Measurements from ENCODE around the gene DDX31. TPM values are rescaled to one million over a fixed set of nuclear protein-coding genes. Genes with fewer than 3 reads are reported as not detected.

The DDX31 gene
- polyA plus RNA-seq, 4 donors = 15.5 to 19.2 (median 16.8) TPM

GRCh38 chr9:132638240-132638639, 31.5 kb downstream of the DDX31 start:
- DNase-seq (ENCODE audit: low read depth in 4 of 4, low spot score in 3 of 4) = no peak

DNA sequence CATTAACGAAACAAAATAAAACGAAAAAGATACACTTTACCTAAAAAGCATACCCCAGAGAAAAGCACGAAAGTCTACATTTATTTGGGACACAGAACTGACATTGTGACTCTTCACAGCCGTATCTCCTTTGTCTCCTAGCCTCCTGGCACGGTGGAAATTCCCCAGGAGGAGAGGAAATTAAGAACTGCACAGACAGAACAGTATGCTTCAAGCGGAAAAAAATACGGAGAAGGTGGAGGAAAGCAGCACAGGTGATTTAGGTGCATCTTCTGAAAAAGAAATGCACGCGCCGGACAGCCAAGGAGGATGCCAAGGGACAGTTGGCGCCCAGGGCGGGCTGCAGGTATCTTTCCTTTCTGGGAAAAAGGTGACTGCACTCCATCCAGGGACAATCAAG, 32.0 kb downstream of the DDX31 start:
- no peak for DNase-seq (ENCODE audit: low read depth in 4 of 4, low spot score in 3 of 4)

GRCh38 chr9:132637351-132637750, 32.4 kb downstream of the DDX31 start:
- no peak for DNase-seq (ENCODE audit: low read depth in 4 of 4, low spot score in 3 of 4)

- DNase-seq (ENCODE audit: low read depth in 4 of 4, low spot score in 3 of 4) = no peak
These were observed 35.5 kb downstream of the DDX31 start for GRCh38 chr9:132634327-132634726.

DNA sequence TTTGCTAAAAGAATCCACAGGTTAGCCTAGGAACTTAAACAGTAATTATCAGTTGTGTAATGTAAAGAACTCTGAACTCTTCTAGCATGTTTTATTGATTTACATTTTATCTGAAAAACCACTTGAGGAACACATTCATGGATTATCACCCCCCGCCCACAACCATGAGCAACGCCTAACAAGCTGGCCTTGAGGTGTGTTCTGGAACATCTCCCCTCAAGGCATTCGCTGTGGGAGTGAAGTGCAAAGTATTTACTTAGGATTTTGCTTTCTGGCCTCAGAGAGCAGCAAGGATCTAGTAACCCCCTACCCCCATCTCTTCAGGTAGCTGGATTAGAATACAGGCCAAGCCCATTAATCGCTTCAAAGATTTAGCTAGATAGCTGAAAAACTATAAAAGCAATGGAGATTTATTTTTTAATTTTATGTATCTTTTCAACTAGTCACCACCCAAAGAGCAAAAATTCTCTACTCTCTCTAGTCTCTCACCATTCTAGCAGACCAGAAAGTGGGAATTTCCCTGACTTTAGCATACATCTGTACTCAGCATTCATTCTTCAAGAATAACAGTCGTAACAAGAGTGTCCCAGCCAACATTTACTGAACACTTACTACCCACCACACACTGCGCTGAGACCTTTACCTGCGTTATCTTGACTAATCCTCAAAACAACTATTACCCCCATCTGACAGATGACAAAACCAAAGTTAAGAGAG, 37.2 kb downstream of the DDX31 start:
- no peak for DNase-seq (ENCODE audit: low read depth in 4 of 4, low spot score in 3 of 4)

- DNase-seq (ENCODE audit: low read depth in 4 of 4, low spot score in 3 of 4) = no peak
These were observed 38.1 kb downstream of the DDX31 start for GRCh38 chr9:132631685-132632084.

GRCh38 chr9:132631280-132631679, 38.5 kb downstream of the DDX31 start:
- no peak for DNase-seq (ENCODE audit: low read depth in 4 of 4, low spot score in 3 of 4)

- DNase-seq (ENCODE audit: low read depth in 4 of 4, low spot score in 3 of 4) = no peak
These were observed 39.0 kb downstream of the DDX31 start for GRCh38 chr9:132630811-132631210.

DNA sequence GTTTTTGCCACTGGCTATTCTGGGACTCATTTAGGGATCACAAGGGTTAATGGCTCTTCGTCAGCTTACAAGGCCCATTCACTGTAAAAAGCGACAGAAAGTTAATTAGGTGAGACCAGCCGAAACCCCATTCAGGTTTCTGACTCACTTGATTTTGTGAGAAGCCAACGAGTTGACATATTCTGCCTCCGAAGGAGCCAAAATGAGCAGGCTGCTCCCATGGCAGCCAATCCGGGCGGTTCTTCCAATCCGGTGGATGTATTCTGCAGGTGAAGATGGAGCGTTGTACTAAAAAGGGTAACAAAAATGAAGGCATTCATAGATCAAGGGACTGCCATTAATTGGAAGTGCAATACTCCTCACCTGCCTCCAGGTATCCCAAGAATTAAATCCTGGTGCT, 39.7 kb downstream of the DDX31 start:
- no peak for DNase-seq (ENCODE audit: low read depth in 4 of 4, low spot score in 3 of 4)

DNA sequence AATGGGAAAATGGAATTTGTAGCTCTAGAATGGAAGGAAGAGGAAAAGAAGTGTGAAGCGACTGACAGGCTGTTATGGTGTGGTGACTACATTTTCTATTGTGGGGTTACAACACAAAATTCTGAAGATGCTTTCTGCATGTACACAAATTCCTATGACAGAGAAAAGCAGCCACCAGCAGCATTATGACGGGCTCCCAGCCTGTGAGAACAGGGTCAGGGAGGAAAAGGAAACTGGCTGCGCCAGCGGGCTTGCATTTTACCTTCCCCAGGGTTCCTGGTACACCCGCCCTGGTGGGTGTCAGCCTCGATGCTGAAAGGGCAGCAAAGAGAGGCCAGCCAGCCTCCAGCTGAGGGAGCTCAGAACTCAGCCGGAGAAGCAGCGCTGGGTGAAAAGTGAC, 41.0 kb downstream of the DDX31 start:
- no peak for DNase-seq (ENCODE audit: low read depth in 4 of 4, low spot score in 3 of 4)

DNA sequence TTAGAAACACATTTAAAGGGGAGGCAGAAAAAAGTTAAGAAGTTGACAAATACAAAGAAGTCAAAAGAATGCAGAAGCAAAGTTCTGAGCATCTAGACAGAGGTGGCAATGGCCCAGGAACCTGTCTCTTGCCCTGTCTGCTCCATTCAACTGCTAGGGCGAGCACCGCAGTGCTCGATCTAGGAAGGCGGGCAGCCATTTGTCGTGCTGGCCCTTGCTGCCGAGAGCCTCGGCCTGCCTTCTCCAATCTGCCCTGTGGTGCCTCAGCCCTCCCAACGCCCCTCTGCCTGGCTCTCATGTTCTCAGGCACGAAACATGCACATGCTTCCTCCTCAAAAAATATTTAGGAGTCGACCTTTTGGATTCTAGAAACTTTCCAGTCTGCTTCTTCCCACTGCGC, 42.2 kb downstream of the DDX31 start:
- DNase-seq (ENCODE audit: low read depth in 4 of 4, low spot score in 3 of 4) = no peak

DNA sequence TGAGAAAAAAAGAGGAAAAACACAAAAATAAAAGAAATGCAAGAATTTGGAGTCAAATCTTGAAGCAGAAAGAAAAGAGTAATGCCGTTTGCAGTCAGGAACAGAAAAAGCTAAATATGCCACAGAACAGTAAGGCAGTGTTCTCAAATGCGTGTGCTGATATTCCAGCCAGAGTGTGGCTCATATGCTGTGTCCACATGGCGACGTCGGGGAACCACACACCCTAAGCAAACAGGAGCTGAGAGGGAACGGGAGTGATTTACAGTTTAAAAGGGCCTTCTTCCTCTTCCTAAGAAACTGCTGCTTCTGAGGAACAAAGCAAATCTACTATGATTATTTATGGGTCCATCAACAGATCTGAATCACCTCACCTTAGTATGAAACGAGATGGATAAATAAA, 42.7 kb downstream of the DDX31 start:
- no peak for DNase-seq (ENCODE audit: low read depth in 4 of 4, low spot score in 3 of 4)

- DNase-seq (ENCODE audit: low read depth in 4 of 4, low spot score in 3 of 4) = no peak
These were observed 43.5 kb downstream of the DDX31 start for GRCh38 chr9:132626285-132626684.

DNA sequence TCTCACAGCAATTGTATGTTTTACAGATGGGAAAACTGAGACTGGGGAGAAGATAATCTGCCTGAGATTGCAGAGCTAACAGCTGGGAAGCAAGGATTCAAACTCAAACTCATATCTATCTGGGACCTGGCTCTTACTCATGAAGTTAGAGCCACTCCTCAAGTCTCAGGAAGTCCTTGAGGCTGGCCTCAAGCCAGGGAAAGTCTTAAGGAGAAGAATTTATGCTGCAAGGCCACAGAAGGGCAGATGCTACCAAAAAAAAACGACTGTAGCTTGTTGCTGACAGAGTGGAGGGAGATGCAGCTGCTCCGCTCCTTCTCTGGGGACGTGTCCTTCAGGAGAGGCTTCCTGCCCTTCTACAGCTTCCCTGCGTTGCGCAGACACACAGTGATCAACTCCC, 47.6 kb downstream of the DDX31 start:
- peak; percentile 5 to 20 (median 12) for DNase-seq (ENCODE audit: low read depth in 4 of 4, low spot score in 3 of 4)

DNA sequence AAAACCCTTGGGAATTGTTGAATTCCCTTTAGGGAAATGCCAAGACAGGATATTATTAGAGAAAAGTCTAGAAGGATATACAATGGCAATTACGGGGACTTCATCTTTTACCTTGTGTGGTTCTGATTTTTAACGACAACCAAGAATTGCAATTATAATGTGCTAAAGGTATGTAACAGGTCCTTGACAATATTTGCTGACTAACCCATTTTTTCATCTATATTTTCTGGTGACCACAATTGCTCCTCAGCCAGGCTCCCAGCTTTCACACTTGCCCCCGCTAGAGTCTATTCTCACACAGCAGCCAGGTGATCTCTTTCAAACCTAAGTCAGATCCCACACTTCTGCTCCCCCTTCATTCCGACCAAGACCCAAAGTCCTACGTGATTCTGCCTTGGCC, 53.1 kb downstream of the DDX31 start:
- DNase-seq (ENCODE audit: low read depth in 4 of 4, low spot score in 3 of 4) = no peak

GRCh38 chr9:132615774-132616173, 54.0 kb downstream of the DDX31 start:
- DNase-seq (ENCODE audit: low read depth in 4 of 4, low spot score in 3 of 4) = no peak

GRCh38 chr9:132614324-132614723, 55.5 kb downstream of the DDX31 start:
- no peak for DNase-seq (ENCODE audit: low read depth in 4 of 4, low spot score in 3 of 4)

DNA sequence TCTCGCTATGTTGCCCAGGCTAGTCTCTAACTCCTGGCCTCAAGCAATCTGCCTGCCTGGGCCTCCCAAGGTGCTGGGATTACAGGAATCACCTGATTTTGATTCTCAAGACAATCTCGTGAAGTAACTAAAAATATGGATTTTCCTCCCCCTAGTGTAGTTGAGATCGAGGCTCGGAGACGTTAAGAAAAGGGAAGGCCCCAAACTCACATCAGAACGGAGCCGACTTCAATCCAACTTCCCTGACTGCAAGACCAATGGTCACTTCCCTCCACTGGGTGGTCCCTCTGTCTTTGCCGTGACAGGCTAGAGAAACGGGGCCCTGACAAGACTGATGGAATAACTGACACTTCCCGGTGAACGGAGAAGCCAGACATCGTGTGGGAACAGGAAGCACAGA, 59.1 kb downstream of the DDX31 start:
- no peak for DNase-seq (ENCODE audit: low read depth in 4 of 4, low spot score in 3 of 4)

DNA sequence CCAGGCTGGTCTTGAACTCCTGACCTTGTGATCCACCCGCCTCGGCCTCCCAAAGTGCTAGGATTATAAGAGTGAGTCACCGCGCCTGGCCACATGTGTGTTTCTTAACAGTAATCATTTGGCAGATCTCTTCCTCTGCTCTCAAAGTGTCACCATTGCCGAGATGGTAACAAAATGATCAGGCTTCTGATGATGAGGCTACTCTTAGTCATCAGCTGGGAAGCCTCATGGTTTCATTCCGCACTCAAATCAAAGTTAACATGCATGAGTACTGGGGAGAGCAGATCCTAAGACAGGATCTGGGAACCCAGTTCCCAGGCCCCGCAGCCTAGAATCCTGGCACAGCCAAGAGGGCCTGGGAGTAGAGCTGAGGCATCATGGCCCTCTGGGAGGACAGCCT, 60.0 kb downstream of the DDX31 start:
- DNase-seq (ENCODE audit: low read depth in 4 of 4, low spot score in 3 of 4) = no peak

GRCh38 chr9:132609184-132609583, 60.6 kb downstream of the DDX31 start:
- no peak for DNase-seq (ENCODE audit: low read depth in 4 of 4, low spot score in 3 of 4)

GRCh38 chr9:132606066-132606465, 63.7 kb downstream of the DDX31 start:
- DNase-seq (ENCODE audit: low read depth in 4 of 4, low spot score in 3 of 4) = no peak

DNA sequence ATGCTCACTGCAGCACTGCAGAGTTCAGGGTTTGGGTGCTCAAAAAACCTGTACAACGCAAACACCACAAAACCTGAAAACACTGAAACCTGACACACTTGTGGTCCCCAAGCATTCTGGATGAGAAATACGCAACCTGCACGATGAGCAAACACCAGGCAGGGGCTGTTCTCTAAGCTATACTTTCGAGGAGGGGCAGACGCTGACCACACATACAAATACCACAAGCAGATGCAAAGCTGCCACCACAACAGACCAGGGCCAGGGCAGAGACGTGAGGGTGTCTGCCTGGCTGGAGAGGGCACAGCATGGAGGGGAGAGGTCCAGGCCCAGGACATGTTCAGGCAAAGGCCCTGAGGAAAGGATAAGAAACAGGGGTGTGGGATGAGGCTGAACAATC, 64.4 kb downstream of the DDX31 start:
- no peak for DNase-seq (ENCODE audit: low read depth in 4 of 4, low spot score in 3 of 4)

DNA sequence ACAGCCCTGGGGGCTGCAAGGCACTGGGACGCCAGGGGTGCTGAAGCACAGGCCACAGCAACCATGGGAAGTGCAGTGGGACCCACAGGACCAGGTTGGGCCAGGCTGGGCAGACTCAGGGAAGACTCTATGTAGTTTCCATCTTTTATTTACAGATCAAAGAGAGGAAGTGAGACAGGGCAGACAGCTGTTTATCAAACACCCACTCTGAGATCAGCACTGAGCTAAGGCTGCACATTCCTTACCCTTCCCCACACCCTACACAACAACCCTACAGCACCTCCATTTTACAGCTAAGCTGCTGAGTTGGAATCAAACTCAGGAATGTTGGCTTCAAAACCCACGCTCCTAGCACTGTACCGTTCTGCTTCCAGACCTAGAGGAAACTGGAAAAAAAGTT, 67.6 kb downstream of the DDX31 start:
- no peak for DNase-seq (ENCODE audit: low read depth in 4 of 4, low spot score in 3 of 4)
